ENCODE measurements around the gene ATXN3L.

DNA sequence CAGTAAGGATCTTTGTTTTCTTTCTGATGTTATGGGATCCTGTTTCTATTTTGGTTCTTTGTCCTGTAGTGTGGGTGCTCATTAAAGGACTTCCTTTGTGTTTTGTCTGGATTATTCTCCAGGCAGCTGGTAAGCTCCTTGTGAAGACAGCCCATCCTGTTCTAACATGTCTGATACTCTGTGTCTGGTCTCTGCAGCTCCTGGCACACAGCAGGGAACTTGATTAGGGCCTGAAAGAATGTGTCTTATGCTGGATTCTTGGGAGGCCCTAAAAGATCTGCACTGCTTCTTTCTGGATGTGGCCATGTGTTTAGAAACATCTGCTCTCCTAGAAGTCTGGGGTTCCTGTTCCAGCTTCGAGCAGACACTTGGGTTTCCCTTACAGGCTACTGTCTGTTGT lies 38.1 kb upstream of the ATXN3L start:
- TF ChIP-seq CTCF (IDR thresholded peaks at IDR 0.05) = no peak
- no peak for TF ChIP-seq POLR2A (IDR thresholded peaks at IDR 0.05)
